Measurements from ENCODE around the gene TTLL3. TPM values are rescaled to one million over a fixed set of nuclear protein-coding genes. Genes with fewer than 3 reads are reported as not detected.

TTLL3 gene
- total and polyA plus RNA-seq, 2 of the 8 experiments (the other 6 are each of a cell fraction or from before 2014, with no cell fraction given) = 5.9 to 8.9 TPM

DNA sequence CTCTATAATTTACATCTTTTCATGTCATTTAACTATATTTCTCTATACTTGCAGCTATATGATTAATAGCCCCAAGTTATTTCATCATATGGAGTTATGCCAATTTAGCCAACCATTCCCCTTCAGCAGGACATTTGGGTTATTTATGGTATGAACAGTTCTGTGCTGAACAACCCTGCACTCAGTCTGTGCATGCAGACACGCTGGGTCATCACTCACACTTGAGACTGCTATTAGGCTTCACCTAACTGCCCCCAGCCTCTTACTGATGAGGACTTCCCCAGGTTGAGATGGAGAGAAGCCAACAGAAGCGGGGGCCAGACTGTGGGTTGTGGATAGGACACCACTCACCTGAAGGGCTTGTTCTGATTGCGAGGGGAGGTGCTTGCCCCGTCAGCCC is 25.1 kb upstream of the TTLL3 start:
- no peak overlapping the region for H3K4me3 ChIP-seq (ENCODE audit: extremely low read depth in 1 of 4, insufficient read depth in 2 of 4, low read depth in 3 of 4, low read length in 4 of 4)
- no peak overlapping the region for H2BK15ac ChIP-seq (ENCODE audit: low read length)
- no peaks in the 10 kb centered on the region for H3K79me1 ChIP-seq (ENCODE audit: low read depth, low read length)
- H3K27ac ChIP-seq (ENCODE audit: low read depth, low read length) = no peak overlapping the region
- H3K9ac ChIP-seq (replicated peaks in 1 of 4; ENCODE audit: extremely low read depth in 1 of 4, low read depth in 3 of 4, low read length in 3 of 4) = no peak overlapping the region
- CTCF ChIA-PET (ENCODE audit: partially characterized antibody) = interaction anchor here (1.3 to 1.8 kb wide), 3 partner anchors 17 to 22 kb away, joined by 3 to 4 read pairs (median 3); no protein-coding TSS in a partner anchor
- H3K18ac ChIP-seq (ENCODE audit: extremely low read depth, low read length) = no peak overlapping the region
- no peaks in the 10 kb centered on the region for H3K9me3 ChIP-seq (ENCODE audit: insufficient read depth in 2 of 2, low read depth in 1 of 2, low read length in 1 of 2)
- 93% methylated on average over 4 of the region's 4 CpGs; no CpG with 5 or more reads in 1 of the 2 experiments for WGBS, 2 experiments (ENCODE audit: extremely low coverage in 1 of 2, insufficient coverage in 1 of 2, insufficient read length in 1 of 2, insufficient replicate concordance in 2 of 2, low coverage in 1 of 2, low lambda C conversion rate in 2 of 2, missing lambda C conversion rate in 1 of 2)
- peaks cover 0 to 1% of the 10 kb centered on the region in 2 experiments for H4K20me1 ChIP-seq (replicated peaks in 1 of 2; ENCODE audit: control insufficient read depth in 1 of 2, insufficient read depth in 2 of 2, low read length in 2 of 2)
- no peak overlapping the region for H3K56ac ChIP-seq (replicated peaks; ENCODE audit: insufficient read length, low read depth, low read length)
- no peak overlapping the region for H2BK12ac ChIP-seq (ENCODE audit: low read depth, low read length)
- H3K4me1 ChIP-seq (replicated peaks in 1 of 4; ENCODE audit: control insufficient read depth in 3 of 4, insufficient read depth in 4 of 4, low read length in 3 of 4) = no peaks in the 10 kb centered on the region
- H3K23ac ChIP-seq (ENCODE audit: insufficient read length) = no peak overlapping the region
- no peak overlapping the region for H3K14ac ChIP-seq (ENCODE audit: insufficient read length)
- no peaks in the 10 kb centered on the region for H3K27me3 ChIP-seq (replicated peaks in 1 of 4; ENCODE audit: control insufficient read depth in 3 of 4, extremely low read depth in 1 of 4, insufficient read depth in 3 of 4, low read length in 3 of 4)
- no peaks in the 10 kb centered on the region for H3K79me2 ChIP-seq (ENCODE audit: control insufficient read depth in 1 of 2, insufficient read depth in 2 of 2, low read length in 2 of 2)
- no peak overlapping the region for H2BK5ac ChIP-seq (ENCODE audit: low read depth, low read length)
- H2BK120ac ChIP-seq (replicated peaks; ENCODE audit: low read depth, low read length) = no peak overlapping the region
- no peak for FAIRE-seq
- no peaks in the 10 kb centered on the region for H3K23me2 ChIP-seq (ENCODE audit: low read depth, low read length)
- no peak overlapping the region for H3K4me2 ChIP-seq (ENCODE audit: insufficient read depth in 1 of 2, low read depth in 2 of 2, low read length in 2 of 2)
- H2AFZ ChIP-seq (ENCODE audit: low read length) = no peak overlapping the region
- peaks cover 6 to 57% (median 35%) of the 10 kb centered on the region in 4 experiments for H3K36me3 ChIP-seq (ENCODE audit: control insufficient read depth in 2 of 4, insufficient read depth in 4 of 4, low read length in 3 of 4)
- H4K91ac ChIP-seq (replicated peaks; ENCODE audit: insufficient read length, low read length) = no peak overlapping the region
- POLR2A ChIA-PET (ENCODE audit: partially characterized antibody) = interaction anchor here (0.6 to 2.4 kb wide), 4 partner anchors 8 to 35 kb away, joined by 3 to 10 read pairs (median 8); partner anchors contain the start of genes ARPC4, OGG1 and TADA3
- no peak overlapping the region for H4K5ac ChIP-seq (ENCODE audit: insufficient read length, low read depth, low read length)
- H3K4ac ChIP-seq (replicated peaks; ENCODE audit: insufficient read length, low read depth, low read length) = no peak overlapping the region
- H2AK5ac ChIP-seq (ENCODE audit: low read depth, low read length) = no peak overlapping the region
- H2BK20ac ChIP-seq (ENCODE audit: low read length) = no peak overlapping the region
- no peak overlapping the region for H4K8ac ChIP-seq (ENCODE audit: extremely low read depth, insufficient read depth, low read length)
- no peak for DNase-seq (ENCODE audit: low read depth in 1 of 2, low spot score in 2 of 2)
- TF ChIP-seq NANOG (IDR thresholded peaks at IDR 0.05; ENCODE audit: insufficient read depth, low read depth, low read length, poor library complexity, severe bottlenecking) (no peak), RBBP5 (IDR thresholded peaks at IDR 0.05; ENCODE audit: borderline replicate concordance, low read depth, low read length) (no peak), GABPA (IDR thresholded peaks at IDR 0.05; ENCODE audit: borderline replicate concordance, insufficient read depth, low read length) (no peak), SIX5 (IDR thresholded peaks at IDR 0.05; ENCODE audit: low read depth, low read length) (no peak), RFX5 (IDR thresholded peaks at IDR 0.05; ENCODE audit: borderline replicate concordance, low read depth, low read length) (no peak), TCF12 (IDR thresholded peaks at IDR 0.05; ENCODE audit: low read depth, low read length) (no peak), CBX8 (IDR thresholded peaks at IDR 0.05; ENCODE audit: borderline replicate concordance, low read depth, low read length) (no peak), CREB1 (IDR thresholded peaks at IDR 0.05) (no peak), JUN (IDR thresholded peaks at IDR 0.05; ENCODE audit: low read depth, low read length) (no peak), ASH2L (IDR thresholded peaks at IDR 0.05; ENCODE audit: low read length) (no peak), RAD21 (IDR thresholded peaks at IDR 0.05 in 1 of 2, conservative IDR thresholded peaks at IDR 0.05 in 1 of 2; ENCODE audit: low read depth in 2 of 2, low read length in 2 of 2) (no peak), ATF3 (IDR thresholded peaks at IDR 0.05; ENCODE audit: insufficient read depth, low read depth, low read length) (no peak), TEAD4 (IDR thresholded peaks at IDR 0.05; ENCODE audit: low read depth, low read length) (no peak), SP2 (IDR thresholded peaks at IDR 0.05; ENCODE audit: low read length) (no peak)

Data from H1 (cell line).